SK-N-SH (cell line): Measurements from ENCODE around the gene DCAKD.

Experiments
- CTCF ChIP-seq: fragments of 200-600 bp; sonication (generic); IDR thresholded peaks from 2 replicates; pipeline ENCODE4 v1.6.1; 2017; ENCODE audit warnings: antibody characterized with exemption, mild to moderate bottlenecking, moderate library complexity
- EP300 ChIP-seq, 2 experiments: IDR thresholded peaks; 2 replicates each; pipeline versions ENCODE4 v1.4.0 to v1.6.1; 2012; ENCODE audit warnings: borderline replicate concordance in 1 of 2, low read depth in 1 of 2, low read length in 1 of 2
- JUND ChIP-seq: IDR thresholded peaks from 2 replicates; pipeline ENCODE4 v1.4.0; 2012
- NFIC ChIP-seq: IDR thresholded peaks from 2 replicates; pipeline ENCODE4 v1.4.0; 2012; ENCODE audit warnings: borderline replicate concordance
- PBX3 ChIP-seq: IDR thresholded peaks from 2 replicates; pipeline ENCODE4; 2012
- RAD21 ChIP-seq: IDR thresholded peaks from 2 replicates; pipeline ENCODE4 v1.6.1; 2012; ENCODE audit warnings: mild to moderate bottlenecking, low read length
- RFX5 ChIP-seq: IDR thresholded peaks from 2 replicates; pipeline ENCODE4 v1.6.1; 2012; ENCODE audit warnings: mild to moderate bottlenecking, improper control_type of control experiment, low read length
- TAF1 ChIP-seq: IDR thresholded peaks from 2 replicates; pipeline ENCODE4 v1.6.1; 2012; ENCODE audit warnings: low read depth, mild to moderate bottlenecking, low read length, moderate library complexity, borderline replicate concordance
- TEAD4 ChIP-seq: IDR thresholded peaks from 2 replicates; pipeline ENCODE4 v1.4.0; 2012; ENCODE audit warnings: mild to moderate bottlenecking, borderline replicate concordance; ENCODE audit not compliant: insufficient read depth
- USF2 ChIP-seq: fragments of 150-350 bp; IDR thresholded peaks from 2 replicates; pipeline ENCODE4 v1.6.1; 2017; ENCODE audit warnings: antibody characterized with exemption, low read length, low read depth, borderline replicate concordance
- TF ChIP-seq, protein P1 (sequence below): IDR thresholded peaks from 2 replicates; pipeline ENCODE4 v1.4.0; 2012; ENCODE audit warnings: low read depth, borderline replicate concordance
- TF ChIP-seq, protein P2 (sequence below): IDR thresholded peaks from 2 replicates; pipeline ENCODE4 v1.6.1; 2012; ENCODE audit warnings: mild to moderate bottlenecking, low read depth, low read length, moderate library complexity
- TF ChIP-seq, protein P3 (sequence below): IDR thresholded peaks from 2 replicates; pipeline ENCODE4 v1.4.0; 2012; ENCODE audit warnings: low read depth

GRCh38 chr17:44998646-44999045 lies 52.8 kb downstream of the DCAKD start:
- TF ChIP-seq, protein P1, sequence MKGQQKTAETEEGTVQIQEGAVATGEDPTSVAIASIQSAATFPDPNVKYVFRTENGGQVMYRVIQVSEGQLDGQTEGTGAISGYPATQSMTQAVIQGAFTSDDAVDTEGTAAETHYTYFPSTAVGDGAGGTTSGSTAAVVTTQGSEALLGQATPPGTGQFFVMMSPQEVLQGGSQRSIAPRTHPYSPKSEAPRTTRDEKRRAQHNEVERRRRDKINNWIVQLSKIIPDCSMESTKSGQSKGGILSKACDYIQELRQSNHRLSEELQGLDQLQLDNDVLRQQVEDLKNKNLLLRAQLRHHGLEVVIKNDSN, result no peak
- no peak for TF ChIP-seq RFX5
- no peak for TF ChIP-seq CTCF
- TF ChIP-seq PBX3, result no peak
- no peak for TF ChIP-seq USF2
- TF ChIP-seq RAD21, result no peak
- TF ChIP-seq TEAD4, result no peak
- TF ChIP-seq JUND, result no peak
- TF ChIP-seq TAF1, result no peak
- no peak for TF ChIP-seq NFIC
- TF ChIP-seq, protein P2, sequence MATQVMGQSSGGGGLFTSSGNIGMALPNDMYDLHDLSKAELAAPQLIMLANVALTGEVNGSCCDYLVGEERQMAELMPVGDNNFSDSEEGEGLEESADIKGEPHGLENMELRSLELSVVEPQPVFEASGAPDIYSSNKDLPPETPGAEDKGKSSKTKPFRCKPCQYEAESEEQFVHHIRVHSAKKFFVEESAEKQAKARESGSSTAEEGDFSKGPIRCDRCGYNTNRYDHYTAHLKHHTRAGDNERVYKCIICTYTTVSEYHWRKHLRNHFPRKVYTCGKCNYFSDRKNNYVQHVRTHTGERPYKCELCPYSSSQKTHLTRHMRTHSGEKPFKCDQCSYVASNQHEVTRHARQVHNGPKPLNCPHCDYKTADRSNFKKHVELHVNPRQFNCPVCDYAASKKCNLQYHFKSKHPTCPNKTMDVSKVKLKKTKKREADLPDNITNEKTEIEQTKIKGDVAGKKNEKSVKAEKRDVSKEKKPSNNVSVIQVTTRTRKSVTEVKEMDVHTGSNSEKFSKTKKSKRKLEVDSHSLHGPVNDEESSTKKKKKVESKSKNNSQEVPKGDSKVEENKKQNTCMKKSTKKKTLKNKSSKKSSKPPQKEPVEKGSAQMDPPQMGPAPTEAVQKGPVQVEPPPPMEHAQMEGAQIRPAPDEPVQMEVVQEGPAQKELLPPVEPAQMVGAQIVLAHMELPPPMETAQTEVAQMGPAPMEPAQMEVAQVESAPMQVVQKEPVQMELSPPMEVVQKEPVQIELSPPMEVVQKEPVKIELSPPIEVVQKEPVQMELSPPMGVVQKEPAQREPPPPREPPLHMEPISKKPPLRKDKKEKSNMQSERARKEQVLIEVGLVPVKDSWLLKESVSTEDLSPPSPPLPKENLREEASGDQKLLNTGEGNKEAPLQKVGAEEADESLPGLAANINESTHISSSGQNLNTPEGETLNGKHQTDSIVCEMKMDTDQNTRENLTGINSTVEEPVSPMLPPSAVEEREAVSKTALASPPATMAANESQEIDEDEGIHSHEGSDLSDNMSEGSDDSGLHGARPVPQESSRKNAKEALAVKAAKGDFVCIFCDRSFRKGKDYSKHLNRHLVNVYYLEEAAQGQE, result no peak
- TF ChIP-seq, protein P3, sequence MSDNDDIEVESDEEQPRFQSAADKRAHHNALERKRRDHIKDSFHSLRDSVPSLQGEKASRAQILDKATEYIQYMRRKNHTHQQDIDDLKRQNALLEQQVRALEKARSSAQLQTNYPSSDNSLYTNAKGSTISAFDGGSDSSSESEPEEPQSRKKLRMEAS, result no peak
- TF ChIP-seq EP300 (IDR thresholded peaks at IDR 0.05; ENCODE audit: borderline replicate concordance in 1 of 2, low read depth in 1 of 2, low read length in 1 of 2), result no peak
